GM12878 (cell line): ENCODE data around the gene MBOAT2. TPM values are rescaled to one million over a fixed set of nuclear protein-coding genes. Genes with fewer than 3 reads are reported as not detected.
"Not testable (repeated sequence)": the region's sequence is repeated elsewhere in the genome, so short reads cannot be mapped to it uniquely, and the experiment has no call there.

Experiments used
- ATAC-seq: fragments of 200-7000 bp; cut with Tn5 transposase; 3 replicates; pipeline ENCODE4 v1.9.1; 2020; ENCODE audit warnings: mild to moderate bottlenecking, moderate library complexity
- BruUV-seq: library from RNA; stranded (reverse); fragments of 400-500 nt; replicated peaks from 2 replicates; lab custom pipeline; 2021; lab: Mats Ljungman, UMichigan
- CTCF ChIA-PET: fragments of 300-600 bp; sonication (Branson Sonifier 250); formaldehyde crosslinking; extraction: SDS; loops from one replicate; lab custom pipeline; 2021; ENCODE audit warnings: inconsistent platforms; lab: Yijun Ruan, JAX
- POLR2A ChIA-PET: fragments of 350-600 bp; formaldehyde crosslinking; extraction: SDS; loops from one replicate; lab custom pipeline; 2021; ENCODE audit warnings: inconsistent platforms; lab: Charles Lee
- RAD21 ChIA-PET: fragments of 300-600 bp; sonication (Branson Sonifier 250); formaldehyde crosslinking; loops from one replicate; lab custom pipeline; 2023; ENCODE audit warnings: antibody characterized with exemption; ENCODE audit not compliant: unreplicated experiment; lab: Charles Lee
- SMC1A ChIA-PET: fragments of 300-600 bp; sonication (Branson Sonifier 250); formaldehyde crosslinking; loops from one replicate; lab custom pipeline; 2023; ENCODE audit not compliant: unreplicated experiment, uncharacterized antibody; lab: Charles Lee
- DNase-seq: peaks from one replicate; pipeline ENCODE4 v3.0.0-alpha.2; 2011; ENCODE audit warnings: low read depth, low spot score
- FAIRE-seq: peaks from 3 replicates; lab custom pipeline; 2011; peaks lifted over from hg19 to GRCh38; lab: Jason Lieb, UNC
- H2AFZ ChIP-seq: 2 replicates; pipeline ENCODE4 v1.6.0; 2011; ENCODE audit warnings: low read depth, low read length, control low read depth; ENCODE audit not compliant: control insufficient read depth
- H3K27ac ChIP-seq: 2 replicates; pipeline ENCODE4 v1.5.1; 2011; ENCODE audit warnings: control low read depth; ENCODE audit not compliant: control insufficient read depth, insufficient read depth
- H3K27me3 ChIP-seq, 2 experiments: replicated peaks in 1 of 2; 2 replicates each; pipeline versions ENCODE4 v1.6.0 to v1.6.1; 2011; ENCODE audit warnings: low read length in 1 of 2; ENCODE audit not compliant: control insufficient read depth in 2 of 2, insufficient read depth in 2 of 2
- H3K36me3 ChIP-seq, 2 experiments: 2 replicates each; pipeline ENCODE4 v1.5.1; 2011; ENCODE audit warnings: low read length in 1 of 2; ENCODE audit not compliant: control insufficient read depth in 2 of 2, insufficient read depth in 2 of 2
- H3K4me1 ChIP-seq: 2 replicates; pipeline ENCODE4 v1.6.1; 2011; ENCODE audit warnings: mild to moderate bottlenecking, low read length, moderate library complexity, mixed read lengths; ENCODE audit not compliant: control insufficient read depth, insufficient read depth
- H3K4me2 ChIP-seq: 2 replicates; pipeline ENCODE4 v1.6.0; 2011; ENCODE audit warnings: control low read depth; ENCODE audit not compliant: control insufficient read depth, insufficient read depth
- H3K4me3 ChIP-seq: fragments of 200-600 bp; sonication (generic); 2 replicates; pipeline ENCODE4 v1.5.1; 2016
- H3K79me2 ChIP-seq: 2 replicates; pipeline ENCODE4 v1.6.0; 2011; ENCODE audit warnings: low read length; ENCODE audit not compliant: control insufficient read depth, insufficient read depth
- H3K9ac ChIP-seq: 2 replicates; pipeline ENCODE4 v1.8.0; 2011; ENCODE audit warnings: low read length, control low read depth, mixed read lengths; ENCODE audit not compliant: control insufficient read depth, insufficient read depth
- H3K9me3 ChIP-seq: replicated peaks from 3 replicates; pipeline ENCODE4 v1.5.1; 2011; ENCODE audit warnings: mild to moderate bottlenecking, low read length; ENCODE audit not compliant: control insufficient read depth, insufficient read depth
- H4K20me1 ChIP-seq: 2 replicates; pipeline ENCODE4 v1.6.0; 2011; ENCODE audit not compliant: control insufficient read depth, insufficient read depth
- BCL11A ChIP-seq: IDR thresholded peaks from 2 replicates; pipeline ENCODE4 v1.6.1; 2011; ENCODE audit warnings: low read depth, low read length
- KAT2A ChIP-seq: conservative IDR thresholded peaks from 2 replicates; pipeline ENCODE4 v1.6.1; 2011; ENCODE audit warnings: low read depth, low read length; ENCODE audit not compliant: control insufficient read depth
- POLR2AphosphoS2 ChIP-seq: IDR thresholded peaks from 2 replicates; pipeline ENCODE4 v1.6.1; 2011; ENCODE audit warnings: low read depth, mild to moderate bottlenecking, low read length, improper control_type of control experiment, moderate library complexity
- RFX5 ChIP-seq: IDR thresholded peaks from 2 replicates; pipeline ENCODE4 v1.6.1; 2011; ENCODE audit warnings: low read depth, low read length, improper control_type of control experiment
- RUNX3 ChIP-seq: IDR thresholded peaks from 2 replicates; pipeline ENCODE4 v1.6.1; 2012; ENCODE audit warnings: low read length, inconsistent platforms
- SUZ12 ChIP-seq: fragments of 200-600 bp; sonication (generic); IDR thresholded peaks from one replicate; pipeline ENCODE4 v1.6.1; 2018; ENCODE audit warnings: antibody characterized with exemption, mild to moderate bottlenecking; ENCODE audit not compliant: unreplicated experiment
- ZNF217 ChIP-seq: fragments of 450-650 bp; IDR thresholded peaks from 2 replicates; pipeline ENCODE4 v1.6.1; 2017; ENCODE audit warnings: antibody characterized with exemption, mild to moderate bottlenecking
- WGBS: methylation state at CpG from one replicate; pipeline ENCODE4 v1.1.6; 2016; ENCODE audit warnings: low lambda C conversion rate; ENCODE audit not compliant: insufficient replicate concordance, insufficient coverage; ENCODE audit errors: missing lambda C conversion rate; 5-methylcytosine and 5-hydroxymethylcytosine counted together
- in situ Hi-C: fragments of 300-500 bp; cut with MboI; formaldehyde crosslinking; loops from 9 replicates; pipeline ENCODE4 v1.14.3; 2018; ENCODE audit warnings: mixed read lengths
- intact Hi-C: fragments of 100-400 bp; cut with micrococcal nuclease; formaldehyde crosslinking; loops from one replicate; pipeline ENCODE4 v1.14.2; 2022; ENCODE audit not compliant: unreplicated experiment
- polyA plus RNA-seq, 11 experiments: library from polyadenylated mRNA; depleted of rRNA in 4 of 11; unstranded in 6 of 11; stranded (reverse) in 5 of 11; fragments of >200 nt; fragmentation: Nextera tagmentation in 4 of 11; fragmentation: Illumina TruSeq in 1 of 11; extraction: Ambion mirVana in 4 of 11; extraction: Trizol in 1 of 11; gene quantifications; 1 replicate in 1 of 11; 2 replicates in 10 of 11; pipeline versions ENCODE4 v1.2.1 to v1.2.3, GENCODE V29; 2011 to 2016; ENCODE audit warnings: inconsistent platforms in 2 of 11, missing spikeins in 2 of 11, low read depth in 1 of 11
- total RNA-seq, 4 experiments: library from RNA; depleted of rRNA in 3 of 4; stranded (reverse); fragments of >200 nt in 3 of 4; fragmentation: Illumina TruSeq in 1 of 4; extraction: Trizol in 1 of 4; gene quantifications; 2 replicates each; pipeline versions ENCODE4 v1.2.1 to v1.2.3, GENCODE V29; 2013 to 2021
- TF ChIP-seq, protein P1 (sequence below): IDR thresholded peaks from 2 replicates; pipeline ENCODE4 v1.6.1; 2012; ENCODE audit warnings: improper control_type of control experiment, low read depth, low read length; ENCODE audit not compliant: insufficient replicate concordance
- TF ChIP-seq, protein P2 (sequence below): IDR thresholded peaks from 2 replicates; pipeline ENCODE4 v1.6.1; 2012; ENCODE audit warnings: low read depth, low read length, improper control_type of control experiment
- TF ChIP-seq, protein P3 (sequence below): fragments of 450-650 bp; IDR thresholded peaks from 2 replicates; pipeline ENCODE4 v1.6.1; 2017; ENCODE audit warnings: low read depth, mild to moderate bottlenecking, moderate library complexity
- TF ChIP-seq, protein P4 (sequence below): IDR thresholded peaks from 2 replicates; pipeline ENCODE4 v1.6.1; 2012; ENCODE audit warnings: low read length, inconsistent platforms

The MBOAT2 gene
- total and polyA plus RNA-seq, 10 of the 15 experiments (the other 5 are each of a cell fraction or from before 2014, with no cell fraction given), result 0.08 to 40.6 (median 1.8) TPM

DNA sequence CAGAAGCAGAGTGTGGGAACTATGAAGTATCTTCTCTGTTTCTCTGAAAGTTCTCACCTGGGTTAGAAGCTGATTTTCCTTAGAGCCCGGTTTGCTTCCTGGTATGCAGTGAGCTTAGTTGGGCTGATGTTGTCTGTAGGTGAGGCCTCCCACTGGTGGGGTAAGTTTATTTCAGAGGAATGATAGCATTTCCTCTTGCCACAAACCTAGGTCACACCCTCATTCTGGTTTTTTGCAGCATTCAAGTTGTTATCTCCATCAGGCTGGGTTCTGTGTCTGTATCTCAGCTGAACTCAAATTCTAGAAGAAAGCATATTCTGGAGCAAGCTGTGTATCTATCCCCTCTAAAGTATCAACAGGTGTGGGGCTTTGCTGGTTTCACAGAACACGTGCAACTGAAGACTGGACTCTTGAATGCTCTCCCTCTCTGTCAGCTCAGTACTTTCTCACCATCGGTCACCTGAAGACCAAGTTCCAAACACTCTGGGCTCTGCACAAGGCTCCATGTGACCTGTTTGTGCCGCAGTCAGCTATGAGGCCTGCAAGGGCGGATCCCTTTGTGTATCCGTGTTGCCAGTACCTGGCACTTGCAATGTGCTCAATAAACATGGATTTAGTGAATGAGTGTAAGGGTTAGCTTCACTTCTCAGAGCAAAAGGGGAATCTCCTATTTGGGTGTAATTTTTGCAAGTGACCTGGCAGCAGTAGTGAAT is 49.5 kb upstream of the MBOAT2 start (continued):
- TF ChIP-seq, protein P1, sequence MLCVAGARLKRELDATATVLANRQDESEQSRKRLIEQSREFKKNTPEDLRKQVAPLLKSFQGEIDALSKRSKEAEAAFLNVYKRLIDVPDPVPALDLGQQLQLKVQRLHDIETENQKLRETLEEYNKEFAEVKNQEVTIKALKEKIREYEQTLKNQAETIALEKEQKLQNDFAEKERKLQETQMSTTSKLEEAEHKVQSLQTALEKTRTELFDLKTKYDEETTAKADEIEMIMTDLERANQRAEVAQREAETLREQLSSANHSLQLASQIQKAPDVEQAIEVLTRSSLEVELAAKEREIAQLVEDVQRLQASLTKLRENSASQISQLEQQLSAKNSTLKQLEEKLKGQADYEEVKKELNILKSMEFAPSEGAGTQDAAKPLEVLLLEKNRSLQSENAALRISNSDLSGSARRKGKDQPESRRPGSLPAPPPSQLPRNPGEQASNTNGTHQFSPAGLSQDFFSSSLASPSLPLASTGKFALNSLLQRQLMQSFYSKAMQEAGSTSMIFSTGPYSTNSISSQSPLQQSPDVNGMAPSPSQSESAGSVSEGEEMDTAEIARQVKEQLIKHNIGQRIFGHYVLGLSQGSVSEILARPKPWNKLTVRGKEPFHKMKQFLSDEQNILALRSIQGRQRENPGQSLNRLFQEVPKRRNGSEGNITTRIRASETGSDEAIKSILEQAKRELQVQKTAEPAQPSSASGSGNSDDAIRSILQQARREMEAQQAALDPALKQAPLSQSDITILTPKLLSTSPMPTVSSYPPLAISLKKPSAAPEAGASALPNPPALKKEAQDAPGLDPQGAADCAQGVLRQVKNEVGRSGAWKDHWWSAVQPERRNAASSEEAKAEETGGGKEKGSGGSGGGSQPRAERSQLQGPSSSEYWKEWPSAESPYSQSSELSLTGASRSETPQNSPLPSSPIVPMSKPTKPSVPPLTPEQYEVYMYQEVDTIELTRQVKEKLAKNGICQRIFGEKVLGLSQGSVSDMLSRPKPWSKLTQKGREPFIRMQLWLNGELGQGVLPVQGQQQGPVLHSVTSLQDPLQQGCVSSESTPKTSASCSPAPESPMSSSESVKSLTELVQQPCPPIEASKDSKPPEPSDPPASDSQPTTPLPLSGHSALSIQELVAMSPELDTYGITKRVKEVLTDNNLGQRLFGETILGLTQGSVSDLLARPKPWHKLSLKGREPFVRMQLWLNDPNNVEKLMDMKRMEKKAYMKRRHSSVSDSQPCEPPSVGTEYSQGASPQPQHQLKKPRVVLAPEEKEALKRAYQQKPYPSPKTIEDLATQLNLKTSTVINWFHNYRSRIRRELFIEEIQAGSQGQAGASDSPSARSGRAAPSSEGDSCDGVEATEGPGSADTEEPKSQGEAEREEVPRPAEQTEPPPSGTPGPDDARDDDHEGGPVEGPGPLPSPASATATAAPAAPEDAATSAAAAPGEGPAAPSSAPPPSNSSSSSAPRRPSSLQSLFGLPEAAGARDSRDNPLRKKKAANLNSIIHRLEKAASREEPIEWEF, result no peak
- TF ChIP-seq RFX5, result no peak
- TF ChIP-seq, protein P2, sequence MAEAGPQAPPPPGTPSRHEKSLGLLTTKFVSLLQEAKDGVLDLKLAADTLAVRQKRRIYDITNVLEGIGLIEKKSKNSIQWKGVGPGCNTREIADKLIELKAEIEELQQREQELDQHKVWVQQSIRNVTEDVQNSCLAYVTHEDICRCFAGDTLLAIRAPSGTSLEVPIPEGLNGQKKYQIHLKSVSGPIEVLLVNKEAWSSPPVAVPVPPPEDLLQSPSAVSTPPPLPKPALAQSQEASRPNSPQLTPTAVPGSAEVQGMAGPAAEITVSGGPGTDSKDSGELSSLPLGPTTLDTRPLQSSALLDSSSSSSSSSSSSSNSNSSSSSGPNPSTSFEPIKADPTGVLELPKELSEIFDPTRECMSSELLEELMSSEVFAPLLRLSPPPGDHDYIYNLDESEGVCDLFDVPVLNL, result no peak
- no peak for TF ChIP-seq SUZ12
- TF ChIP-seq BCL11A, result no peak
- TF ChIP-seq KAT2A, result no peak
- no peak for TF ChIP-seq RUNX3
- no peak for TF ChIP-seq POLR2AphosphoS2
- TF ChIP-seq ZNF217, result no peak
- TF ChIP-seq, protein P3, sequence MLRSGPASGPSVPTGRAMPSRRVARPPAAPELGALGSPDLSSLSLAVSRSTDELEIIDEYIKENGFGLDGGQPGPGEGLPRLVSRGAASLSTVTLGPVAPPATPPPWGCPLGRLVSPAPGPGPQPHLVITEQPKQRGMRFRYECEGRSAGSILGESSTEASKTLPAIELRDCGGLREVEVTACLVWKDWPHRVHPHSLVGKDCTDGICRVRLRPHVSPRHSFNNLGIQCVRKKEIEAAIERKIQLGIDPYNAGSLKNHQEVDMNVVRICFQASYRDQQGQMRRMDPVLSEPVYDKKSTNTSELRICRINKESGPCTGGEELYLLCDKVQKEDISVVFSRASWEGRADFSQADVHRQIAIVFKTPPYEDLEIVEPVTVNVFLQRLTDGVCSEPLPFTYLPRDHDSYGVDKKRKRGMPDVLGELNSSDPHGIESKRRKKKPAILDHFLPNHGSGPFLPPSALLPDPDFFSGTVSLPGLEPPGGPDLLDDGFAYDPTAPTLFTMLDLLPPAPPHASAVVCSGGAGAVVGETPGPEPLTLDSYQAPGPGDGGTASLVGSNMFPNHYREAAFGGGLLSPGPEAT, result no peak
- TF ChIP-seq, protein P4, sequence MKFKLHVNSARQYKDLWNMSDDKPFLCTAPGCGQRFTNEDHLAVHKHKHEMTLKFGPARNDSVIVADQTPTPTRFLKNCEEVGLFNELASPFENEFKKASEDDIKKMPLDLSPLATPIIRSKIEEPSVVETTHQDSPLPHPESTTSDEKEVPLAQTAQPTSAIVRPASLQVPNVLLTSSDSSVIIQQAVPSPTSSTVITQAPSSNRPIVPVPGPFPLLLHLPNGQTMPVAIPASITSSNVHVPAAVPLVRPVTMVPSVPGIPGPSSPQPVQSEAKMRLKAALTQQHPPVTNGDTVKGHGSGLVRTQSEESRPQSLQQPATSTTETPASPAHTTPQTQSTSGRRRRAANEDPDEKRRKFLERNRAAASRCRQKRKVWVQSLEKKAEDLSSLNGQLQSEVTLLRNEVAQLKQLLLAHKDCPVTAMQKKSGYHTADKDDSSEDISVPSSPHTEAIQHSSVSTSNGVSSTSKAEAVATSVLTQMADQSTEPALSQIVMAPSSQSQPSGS, result no peak

DNA sequence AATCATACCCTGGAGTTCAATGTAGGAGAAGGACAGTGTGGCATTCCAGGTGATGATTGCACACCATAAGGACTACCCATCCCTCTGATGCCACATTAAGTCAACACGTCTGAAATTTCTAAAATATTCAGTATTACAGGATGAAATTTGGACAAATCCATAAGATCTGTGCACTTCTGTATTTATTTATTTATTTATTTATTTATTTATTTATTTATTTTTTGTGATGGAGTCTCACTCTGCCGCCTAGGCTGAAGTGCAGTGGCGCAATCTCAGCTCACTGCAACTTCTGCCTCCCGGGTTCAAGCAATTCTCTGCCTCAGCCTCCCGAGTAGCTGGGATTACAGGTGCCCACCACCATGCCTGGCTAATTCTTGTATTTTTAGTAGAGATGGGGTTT is 48.0 kb upstream of the MBOAT2 start:
- FAIRE-seq, H3K9me3 ChIP-seq, H3K79me2 ChIP-seq, H3K27me3 ChIP-seq, RAD21 ChIA-PET, DNase-seq, BruUV-seq, ATAC-seq, H2AFZ ChIP-seq, H4K20me1 ChIP-seq, H3K4me3 ChIP-seq, H3K9ac ChIP-seq, SMC1A ChIA-PET, POLR2A ChIA-PET, intact Hi-C loops, in situ Hi-C loops, H3K36me3 ChIP-seq, H3K4me1 ChIP-seq, H3K4me2 ChIP-seq, H3K27ac ChIP-seq: not testable (repeated sequence)
- WGBS, result 88% methylated on average over 5 of the region's 5 CpGs
- CTCF ChIA-PET, result interaction anchor here (0.8 kb wide), 1 partner anchor 41 kb away, joined by 3 read pairs; no protein-coding TSS in a partner anchor
